HepG2 (cell line): ENCODE measurements around the gene SHC3. TPM values are rescaled to one million over a fixed set of nuclear protein-coding genes. Genes with fewer than 3 reads are reported as not detected.
A peak's percentile ranks its signal among the peaks of the same experiment; 100 is the strongest.

Experiments
- ATAC-seq: fragments of 200-7000 bp; cut with Tn5 transposase; 3 replicates; pipeline ENCODE4 v1.9.1; 2020; ENCODE audit warnings: mild to moderate bottlenecking, moderate library complexity
- BruUV-seq: library from RNA; stranded (reverse); fragments of 400-500 nt; replicated peaks from 2 replicates; lab custom pipeline; 2021; lab: Mats Ljungman, UMichigan
- CTCF ChIA-PET: fragments of 300-600 bp; formaldehyde crosslinking; extraction: SDS; loops from one replicate; lab custom pipeline; 2021; ENCODE audit warnings: low total read pairs, inconsistent platforms, low intra/inter-chr PET ratio; lab: Yijun Ruan, JAX
- POLR2A ChIA-PET: fragments of 350-600 bp; sonication (Branson Sonifier 250); formaldehyde crosslinking; loops from one replicate; lab custom pipeline; 2020; ENCODE audit warnings: antibody characterized with exemption, inconsistent platforms; lab: Yijun Ruan, JAX
- DNase-seq: peaks from one replicate; pipeline ENCODE4 v3.0.0-alpha.2; 2015; ENCODE audit warnings: low spot score
- FAIRE-seq: peaks from 3 replicates; lab custom pipeline; 2011; peaks lifted over from hg19 to GRCh38; lab: Jason Lieb, UNC
- H2AFZ ChIP-seq: one replicate; pipeline ENCODE4 v1.6.1; 2011; ENCODE audit warnings: low read length, inconsistent platforms
- H3K27ac ChIP-seq: fragments of 300-600 bp; 3 replicates; pipeline ENCODE4 v1.8.0; 2011; ENCODE audit warnings: mixed run types, mild to moderate bottlenecking, mixed read lengths, low read length, inconsistent platforms; ENCODE audit not compliant: insufficient read depth; ENCODE audit errors: extremely low read length
- H3K27me3 ChIP-seq, 2 experiments: fragments of 200-600 bp in 1 of 2; 2 replicates in 1 of 2; 3 replicates in 1 of 2; pipeline versions ENCODE4 v1.6.0 to v1.8.0; 2011; ENCODE audit warnings: low read length in 2 of 2, mild to moderate bottlenecking in 2 of 2, moderate library complexity in 2 of 2, inconsistent platforms in 1 of 2; ENCODE audit not compliant: insufficient read depth in 2 of 2, control insufficient read depth in 1 of 2
- H3K36me3 ChIP-seq, 2 experiments: fragments of 200-600 bp in 1 of 2; replicated peaks in 1 of 2; 2 replicates in 1 of 2; 3 replicates in 1 of 2; pipeline versions ENCODE4 v1.5.1 to v1.8.0; 2011; ENCODE audit warnings: low read length in 2 of 2, inconsistent platforms in 1 of 2; ENCODE audit not compliant: insufficient read depth in 2 of 2, control insufficient read depth in 1 of 2
- H3K4me1 ChIP-seq: 2 replicates; pipeline ENCODE4 v1.5.1; 2012; ENCODE audit warnings: low read length, inconsistent platforms; ENCODE audit not compliant: insufficient read depth
- H3K4me2 ChIP-seq: 2 replicates; pipeline ENCODE4 v1.6.0; 2011; ENCODE audit warnings: low read depth, low read length, inconsistent platforms
- H3K4me3 ChIP-seq, 3 experiments: fragments of 200-600 bp in 1 of 3; sonication (generic), shearing (Covaris generic) in 1 of 3; replicated peaks in 1 of 3; 2 replicates each; pipeline ENCODE4 v1.5.1; 2011 to 2016; ENCODE audit warnings: low read length in 3 of 3, inconsistent platforms in 2 of 3, low read depth in 2 of 3, mild to moderate bottlenecking in 2 of 3, control low read depth in 1 of 3, mixed read lengths in 1 of 3; ENCODE audit not compliant: insufficient read depth in 1 of 3
- H3K79me2 ChIP-seq: one replicate; pipeline ENCODE4 v1.6.1; 2011; ENCODE audit warnings: low read length, inconsistent platforms; ENCODE audit not compliant: insufficient read depth
- H3K9ac ChIP-seq: 2 replicates; pipeline ENCODE4 v1.6.0; 2011; ENCODE audit warnings: mild to moderate bottlenecking, low read depth, low read length, inconsistent platforms; ENCODE audit not compliant: insufficient read depth
- H3K9me3 ChIP-seq: 2 replicates; pipeline ENCODE4 v1.5.1; 2012; ENCODE audit warnings: mild to moderate bottlenecking, low read length
- H4K20me1 ChIP-seq: 2 replicates; pipeline ENCODE4 v1.6.0; 2011; ENCODE audit warnings: inconsistent platforms, mild to moderate bottlenecking, low read length, moderate library complexity; ENCODE audit not compliant: insufficient read depth
- ADNP ChIP-seq: sonication (generic); formaldehyde crosslinking; IDR thresholded peaks from 2 replicates; pipeline ENCODE4 v1.4.0; 2020; ENCODE audit warnings: missing genetic modification reagents
- DR1 ChIP-seq: sonication (generic); formaldehyde crosslinking; IDR thresholded peaks from 2 replicates; pipeline ENCODE4 v1.8.0; 2021; ENCODE audit warnings: mild to moderate bottlenecking, missing genetic modification reagents, inconsistent platforms
- DRAP1 ChIP-seq: IDR thresholded peaks from 2 replicates; pipeline ENCODE4 v1.6.1; 2016; ENCODE audit warnings: missing genetic modification reagents, missing compliant biosample characterization
- HNRNPL ChIP-seq: fragments of 200-400 bp; formaldehyde crosslinking; IDR thresholded peaks from 2 replicates; pipeline ENCODE4 v1.6.1; 2017; ENCODE audit warnings: mild to moderate bottlenecking, low read depth, low read length
- IKZF4 ChIP-seq: sonication (generic); formaldehyde crosslinking; IDR thresholded peaks from 2 replicates; pipeline ENCODE4 v1.5.1; 2020; ENCODE audit warnings: borderline replicate concordance, mild to moderate bottlenecking, low read depth, missing genetic modification reagents; ENCODE audit errors: not compliant biosample characterization
- KAT2B ChIP-seq: fragments of 150-350 bp; IDR thresholded peaks from 2 replicates; pipeline ENCODE4 v1.6.1; 2014; ENCODE audit warnings: low read depth, low read length, borderline replicate concordance
- MATR3 ChIP-seq: sonication (generic); formaldehyde crosslinking; IDR thresholded peaks from 2 replicates; pipeline ENCODE4 v1.4.0; 2020; ENCODE audit warnings: missing genetic modification reagents
- MEIS1 ChIP-seq: sonication (generic); formaldehyde crosslinking; IDR thresholded peaks from 2 replicates; pipeline ENCODE4 v1.9.0; 2021; ENCODE audit warnings: mild to moderate bottlenecking, missing genetic modification reagents, moderate library complexity, borderline replicate concordance
- NFYB ChIP-seq: sonication (generic); formaldehyde crosslinking; IDR thresholded peaks from 2 replicates; pipeline ENCODE4 v1.4.0; 2020; ENCODE audit warnings: missing genetic modification reagents
- PHB2 ChIP-seq: fragments of 450-650 bp; IDR thresholded peaks from 2 replicates; pipeline ENCODE4 v1.6.1; 2018; ENCODE audit not compliant: partially characterized antibody
- ZNF180 ChIP-seq: sonication (generic); formaldehyde crosslinking; IDR thresholded peaks from 2 replicates; pipeline ENCODE4 v1.4.0; 2020; ENCODE audit warnings: low read depth, missing genetic modification reagents, borderline replicate concordance
- ZNF205 ChIP-seq: IDR thresholded peaks from 2 replicates; pipeline ENCODE4 v1.6.1; 2018; ENCODE audit warnings: missing biosample characterization, missing genetic modification reagents
- ZNF570 ChIP-seq: sonication (generic); formaldehyde crosslinking; IDR thresholded peaks from 2 replicates; pipeline ENCODE4 v1.4.0; 2020; ENCODE audit warnings: mild to moderate bottlenecking, missing genetic modification reagents, borderline replicate concordance
- ZXDC ChIP-seq: sonication (generic); formaldehyde crosslinking; IDR thresholded peaks from 2 replicates; pipeline ENCODE4 v1.5.0; 2020; ENCODE audit warnings: mild to moderate bottlenecking, missing genetic modification reagents
- WGBS: methylation state at CpG from one replicate; pipeline ENCODE4 v1.1.6; 2017; ENCODE audit warnings: low lambda C conversion rate; 5-methylcytosine and 5-hydroxymethylcytosine counted together
- in situ Hi-C: cut with HindIII; loops from 2 replicates; pipeline ENCODE4 v1.10.0; 2017; ENCODE audit warnings: low pct_unique_long_range_greater_than_20kb; ENCODE audit not compliant: extremely low pct_ligation_motif_present
- intact Hi-C: fragments of 100-400 bp; cut with micrococcal nuclease; formaldehyde crosslinking; loops from one replicate; pipeline ENCODE4 v1.10.0; 2022; ENCODE audit not compliant: unreplicated experiment
- polyA plus RNA-seq, 8 experiments: library from polyadenylated mRNA; depleted of rRNA in 3 of 8; stranded (reverse) in 7 of 8; unstranded in 1 of 8; fragments of >200 nt; fragmentation: Illumina TruSeq in 4 of 8; extraction: Trizol in 4 of 8; gene quantifications; 2 replicates each; pipeline versions ENCODE4 v1.2.1 to v1.2.3, GENCODE V29; 2011 to 2016; ENCODE audit warnings: low read depth in 4 of 8, missing spikeins in 1 of 8, mixed read lengths in 1 of 8; ENCODE audit not compliant: insufficient read depth in 1 of 8
- total RNA-seq, 5 experiments: library from RNA; depleted of rRNA; stranded (reverse); fragments of >200 nt; fragmentation: Illumina TruSeq; extraction: Trizol; gene quantifications; 2 replicates each; pipeline ENCODE4 v1.2.3, GENCODE V29; 2016; ENCODE audit warnings: low read depth in 1 of 5

SHC3 gene
- total and polyA plus RNA-seq, 2 of the 13 experiments (the other 11 are each of a cell fraction or from before 2014, with no cell fraction given), result 0.09 to 0.89 TPM

GRCh38 chr9:89009546-89009840 is 169.1 kb downstream of the SHC3 start:
- FAIRE-seq (no peak), DNase-seq (no peak), ATAC-seq (no peak)
- Histone ChIP-seq H3K27me3 (no peaks in the 10 kb centered on the region), H3K4me1 (no peaks in the 10 kb centered on the region), H4K20me1 (no peaks in the 10 kb centered on the region), H3K27ac (no peak overlapping the region), H3K4me2 (no peak overlapping the region), H3K36me3 (no peaks in the 10 kb centered on the region), H3K79me2 (no peaks in the 10 kb centered on the region), H3K9me3 (no peaks in the 10 kb centered on the region), H3K4me3 (no peak overlapping the region), H3K9ac (no peak overlapping the region), H2AFZ (no peak overlapping the region)
- WGBS, result 39% methylated on average over 6 of the region's 9 CpGs
- intact Hi-C loops, result no loop called here
- in situ Hi-C loops, result no loop called here
- BruUV-seq, result no TSS peak
- TF ChIP-seq MATR3 (CRISPR knock-in tag), result no peak
- TF ChIP-seq ZNF205 (CRISPR knock-in tag), result no peak
- no peak for TF ChIP-seq NFYB (CRISPR knock-in tag)
- no peak for TF ChIP-seq DRAP1
- TF ChIP-seq PHB2, result no peak
- no peak for TF ChIP-seq HNRNPL
- TF ChIP-seq DR1 (CRISPR knock-in tag), result no peak
- no peak for TF ChIP-seq KAT2B
- no peak for TF ChIP-seq ZNF180 (CRISPR knock-in tag)
- POLR2A ChIA-PET, result no interaction called here
- CTCF ChIA-PET, result no interaction called here

- WGBS, result 42% methylated on average over 12 of the region's 12 CpGs
- in situ Hi-C loops, result no loop called here
- Histone ChIP-seq H3K4me1 (no peaks in the 10 kb centered on the region), H3K4me2 (no peak overlapping the region), H3K9me3 (no peaks in the 10 kb centered on the region), H4K20me1 (no peaks in the 10 kb centered on the region), H3K9ac (no peak overlapping the region), H3K27ac (no peak overlapping the region), H3K79me2 (no peaks in the 10 kb centered on the region), H2AFZ (no peak overlapping the region), H3K27me3 (no peaks in the 10 kb centered on the region), H3K36me3 (no peaks in the 10 kb centered on the region), H3K4me3 (no peak overlapping the region)
- no peak for DNase-seq
- no peak for TF ChIP-seq MEIS1 (CRISPR knock-in tag)
- no peak for TF ChIP-seq IKZF4 (CRISPR knock-in tag)
- no peak for TF ChIP-seq ZXDC (CRISPR knock-in tag)
- no peak for TF ChIP-seq ADNP (CRISPR knock-in tag)
- no peak for TF ChIP-seq ZNF570 (CRISPR knock-in tag)
- CTCF ChIA-PET, result no interaction called here
- POLR2A ChIA-PET, result no interaction called here
- intact Hi-C loops, result no loop called here
- peak; percentile 53 for ATAC-seq
- FAIRE-seq, result no peak
- no TSS peak for BruUV-seq
Measured at GRCh38 chr9:89008744-89009545, 169.7 kb downstream of the SHC3 start.
